ENCODE data around the gene ESYT3. TPM values are rescaled to one million over a fixed set of nuclear protein-coding genes. Genes with fewer than 3 reads are reported as not detected.
A peak's percentile ranks its signal among the peaks of the same experiment; 100 is the strongest.

Gene ESYT3
- total and polyA plus RNA-seq, 9 of the 15 experiments (the other 6 are each of a cell fraction or from before 2014, with no cell fraction given) = not detected

GRCh38 chr3:138429665-138430064 is 4.8 kb upstream of the ESYT3 start (continued):
- TF ChIP-seq, protein P1, sequence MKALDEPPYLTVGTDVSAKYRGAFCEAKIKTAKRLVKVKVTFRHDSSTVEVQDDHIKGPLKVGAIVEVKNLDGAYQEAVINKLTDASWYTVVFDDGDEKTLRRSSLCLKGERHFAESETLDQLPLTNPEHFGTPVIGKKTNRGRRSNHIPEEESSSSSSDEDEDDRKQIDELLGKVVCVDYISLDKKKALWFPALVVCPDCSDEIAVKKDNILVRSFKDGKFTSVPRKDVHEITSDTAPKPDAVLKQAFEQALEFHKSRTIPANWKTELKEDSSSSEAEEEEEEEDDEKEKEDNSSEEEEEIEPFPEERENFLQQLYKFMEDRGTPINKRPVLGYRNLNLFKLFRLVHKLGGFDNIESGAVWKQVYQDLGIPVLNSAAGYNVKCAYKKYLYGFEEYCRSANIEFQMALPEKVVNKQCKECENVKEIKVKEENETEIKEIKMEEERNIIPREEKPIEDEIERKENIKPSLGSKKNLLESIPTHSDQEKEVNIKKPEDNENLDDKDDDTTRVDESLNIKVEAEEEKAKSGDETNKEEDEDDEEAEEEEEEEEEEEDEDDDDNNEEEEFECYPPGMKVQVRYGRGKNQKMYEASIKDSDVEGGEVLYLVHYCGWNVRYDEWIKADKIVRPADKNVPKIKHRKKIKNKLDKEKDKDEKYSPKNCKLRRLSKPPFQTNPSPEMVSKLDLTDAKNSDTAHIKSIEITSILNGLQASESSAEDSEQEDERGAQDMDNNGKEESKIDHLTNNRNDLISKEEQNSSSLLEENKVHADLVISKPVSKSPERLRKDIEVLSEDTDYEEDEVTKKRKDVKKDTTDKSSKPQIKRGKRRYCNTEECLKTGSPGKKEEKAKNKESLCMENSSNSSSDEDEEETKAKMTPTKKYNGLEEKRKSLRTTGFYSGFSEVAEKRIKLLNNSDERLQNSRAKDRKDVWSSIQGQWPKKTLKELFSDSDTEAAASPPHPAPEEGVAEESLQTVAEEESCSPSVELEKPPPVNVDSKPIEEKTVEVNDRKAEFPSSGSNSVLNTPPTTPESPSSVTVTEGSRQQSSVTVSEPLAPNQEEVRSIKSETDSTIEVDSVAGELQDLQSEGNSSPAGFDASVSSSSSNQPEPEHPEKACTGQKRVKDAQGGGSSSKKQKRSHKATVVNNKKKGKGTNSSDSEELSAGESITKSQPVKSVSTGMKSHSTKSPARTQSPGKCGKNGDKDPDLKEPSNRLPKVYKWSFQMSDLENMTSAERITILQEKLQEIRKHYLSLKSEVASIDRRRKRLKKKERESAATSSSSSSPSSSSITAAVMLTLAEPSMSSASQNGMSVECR (CRISPR knock-in tag; IDR thresholded peaks at IDR 0.05) = no peak
- TF ChIP-seq ZNF140 (CRISPR knock-in tag; IDR thresholded peaks at IDR 0.05) = no peak
- peak; percentile 39; the same call in 1 of the 2 replicates for TF ChIP-seq SMARCA4 (IDR thresholded peaks at IDR 0.05)
- TF ChIP-seq ZNF77 (CRISPR knock-in tag; IDR thresholded peaks at IDR 0.05) = no peak
- TF ChIP-seq ZNF395 (CRISPR knock-in tag; IDR thresholded peaks at IDR 0.05) = no peak
- no peak for TF ChIP-seq CBX8 (IDR thresholded peaks at IDR 0.05; ENCODE audit: borderline replicate concordance, extremely low read depth, low read depth, low read length, poor library complexity, severe bottlenecking)
- no peak for TF ChIP-seq THRAP3 (IDR thresholded peaks at IDR 0.05; ENCODE audit: borderline replicate concordance)
- TF ChIP-seq MGA (IDR thresholded peaks at IDR 0.05) = no peak
- no peak for TF ChIP-seq CBX3 (IDR thresholded peaks at IDR 0.05; ENCODE audit: borderline replicate concordance in 1 of 2, low read length in 2 of 2)
- TF ChIP-seq MTA2 (IDR thresholded peaks at IDR 0.05; ENCODE audit: low read depth) = peak; percentile 40; the same call in 1 of the 2 replicates
- no peak for TF ChIP-seq SAFB2 (IDR thresholded peaks at IDR 0.05; ENCODE audit: borderline replicate concordance, low read depth, low read length, severe bottlenecking)

Measured in K562 (cell line).